Heart right ventricle (tissue), 16 donors: ENCODE results near the gene CCDC27. TPM values are rescaled to one million over a fixed set of nuclear protein-coding genes. Genes with fewer than 3 reads are reported as not detected.

Experiments used
- ATAC-seq, 8 donors: fragments of 200-7000 bp; cut with Tn5 transposase; one replicate each; pipeline ENCODE4 v1.9.1; 2020; ENCODE audit warnings: mild to moderate bottlenecking in 8 of 8, moderate library complexity in 8 of 8, moderate number of reproducible peaks in 1 of 8
- DNase-seq, 2 donors: peaks; one replicate each; pipeline ENCODE4 v3.0.0-alpha.2; 2020
- H3K27ac ChIP-seq, 10 donors: fragments of 200-600 bp; sonication (generic) in 2 of 10; one replicate each; pipeline versions ENCODE4 v1.5.0 to v1.8.0; 2020 to 2022; ENCODE audit warnings: mild to moderate bottlenecking in 3 of 10
- H3K27me3 ChIP-seq, 7 donors: fragments of 200-600 bp; one replicate each; pipeline ENCODE4 v1.8.0; 2021 to 2022; ENCODE audit warnings: mild to moderate bottlenecking in 2 of 7
- H3K36me3 ChIP-seq, 9 donors: fragments of 200-600 bp; sonication (generic) in 1 of 9; one replicate each; pipeline versions ENCODE4 v1.5.0 to v1.8.0; 2020 to 2022; ENCODE audit warnings: mild to moderate bottlenecking in 2 of 9
- H3K4me1 ChIP-seq, 9 donors: fragments of 200-600 bp; sonication (generic) in 1 of 9; one replicate each; pipeline versions ENCODE4 v1.5.0 to v1.8.0; 2020 to 2022; ENCODE audit warnings: mild to moderate bottlenecking in 4 of 9
- H3K4me3 ChIP-seq, 10 donors: fragments of 200-600 bp; sonication (generic) in 2 of 10; one replicate each; pipeline versions ENCODE4 v1.5.0 to v1.8.0; 2020 to 2022; ENCODE audit warnings: mild to moderate bottlenecking in 7 of 10, moderate library complexity in 2 of 10
- H3K9me3 ChIP-seq, 11 donors: fragments of 200-600 bp in 10 of 11; sonication (generic) in 2 of 11; one replicate each; pipeline versions ENCODE4 v1.5.0 to v1.8.0; 2013 to 2022; ENCODE audit warnings: mild to moderate bottlenecking in 2 of 11, control low read depth in 1 of 11, moderate library complexity in 1 of 11
- WGBS, 2 donors: extraction: QIAGEN DNeasy Blood & Tissue Kit; methylation state at CpG; one replicate each; pipeline ENCODE4 v1.1.7; 2013; ENCODE audit warnings: inconsistent platforms in 1 of 2; 5-methylcytosine and 5-hydroxymethylcytosine counted together
- intact Hi-C, 10 donors: fragments of 100-400 bp; cut with DNase I; formaldehyde crosslinking; loops; one replicate each; pipeline versions ENCODE4 v1.11.1 to v1.14.2; 2022
- polyA plus RNA-seq, 2 donors: library from polyadenylated mRNA; stranded (reverse); fragments of 200-250 nt; gene quantifications; one replicate each; pipeline ENCODE4 v1.2.3, GENCODE V29; 2013
- total RNA-seq, 10 donors: library from RNA; stranded (reverse); fragmentation: NEBNext Ultra II Directional in 3 of 10; extraction: Animal tissue kit (Norgen Biotek cat#: 25700) in 3 of 10; gene quantifications; one replicate each; pipeline versions ENCODE4 v1.2.1 to v1.2.4, GENCODE V29; 2021 to 2023
- TF ChIP-seq, protein P1 (sequence below), 9 donors: fragments of 200-600 bp; sonication (generic) in 2 of 9; IDR thresholded peaks; one replicate each; pipeline versions ENCODE4 v1.5.0 to v1.8.0; 2021 to 2022; ENCODE audit warnings: antibody characterized with exemption in 9 of 9, mild to moderate bottlenecking in 5 of 9, moderate library complexity in 1 of 9
- donor health status: Arrhythmogenic right ventricular cardiomyopathy.
- donor health status: ischemic (EF 13 %, LVEDD 7.1; RV severe dilation, severe dysfunction).
- donor health status: healthy with polysubstance abuse.
- donor health status: DM: no; HTN: yes; CAD: no.
- donor health status: DM: no; HTN: no; CAD: no.
- donor health status: ischemic (EF 25% LVEDD 6.9; RV normal size, moderate dysfunction).
- donor health status: ischemic (EF 25% LVEDD 5.7; RV mildly dilated, moderate dysfunction).
- donor health status: healthy.
- donor health status: DM: yes; HTN: yes; CAD: no.
- donor health status: Ischemic cardiomyopathy.
- donor health status: ischemic (EF 35%, LVEDD 5.7; RV mildly dilated, moderate dysfunction).
- donor health status: nonischemic (EF 11% LVEDD 7.7; RV severe dilation, severe dysfunction).
- donor health status: DM: yes; HTN: yes; CAD: no.
- donor health status: PGD.
- donor health status: ischemic (EF 29% LVEDD 5.4; RV normal size, mild dysfunction).
- donor health status: nonischemic (EF 23%, LVEDD 6.1; RV moderate dilation, normal function).

CCDC27 gene
- total and polyA plus RNA-seq, 12 donors, result 0.03 TPM; not detected in 11

GRCh38 chr1:3745071-3745470 is 7.2 kb upstream of the CCDC27 start:
- intact Hi-C loops, result no loop called here

GRCh38 chr1:3745590-3746381 is 6.5 kb upstream of the CCDC27 start:
- no peak for DNase-seq
- Histone ChIP-seq H3K4me1 (peaks cover 3 to 38% (median 23%) of the 10 kb centered on the region in 9 donors), H3K9me3 (no peaks in the 10 kb centered on the region), H3K4me3 (peak overlapping the region in 7 of 10 donors; percentile 72 to 89 (median 83)), H3K27ac (peak overlapping the region in 9 of 10 donors; percentile 42 to 92 (median 86)), H3K27me3 (no peaks in the 10 kb centered on the region), H3K36me3 (peaks cover 0 to 36% (median 12%) of the 10 kb centered on the region in 9 donors)
- ATAC-seq, result peak in 5 of 8 donors; percentile 13 to 54 (median 25)
- WGBS, 2 donors, result 63 to 72% methylated on average over 25 of the region's 25 CpGs
- intact Hi-C loops, result no loop called here
- TF ChIP-seq, protein P1, sequence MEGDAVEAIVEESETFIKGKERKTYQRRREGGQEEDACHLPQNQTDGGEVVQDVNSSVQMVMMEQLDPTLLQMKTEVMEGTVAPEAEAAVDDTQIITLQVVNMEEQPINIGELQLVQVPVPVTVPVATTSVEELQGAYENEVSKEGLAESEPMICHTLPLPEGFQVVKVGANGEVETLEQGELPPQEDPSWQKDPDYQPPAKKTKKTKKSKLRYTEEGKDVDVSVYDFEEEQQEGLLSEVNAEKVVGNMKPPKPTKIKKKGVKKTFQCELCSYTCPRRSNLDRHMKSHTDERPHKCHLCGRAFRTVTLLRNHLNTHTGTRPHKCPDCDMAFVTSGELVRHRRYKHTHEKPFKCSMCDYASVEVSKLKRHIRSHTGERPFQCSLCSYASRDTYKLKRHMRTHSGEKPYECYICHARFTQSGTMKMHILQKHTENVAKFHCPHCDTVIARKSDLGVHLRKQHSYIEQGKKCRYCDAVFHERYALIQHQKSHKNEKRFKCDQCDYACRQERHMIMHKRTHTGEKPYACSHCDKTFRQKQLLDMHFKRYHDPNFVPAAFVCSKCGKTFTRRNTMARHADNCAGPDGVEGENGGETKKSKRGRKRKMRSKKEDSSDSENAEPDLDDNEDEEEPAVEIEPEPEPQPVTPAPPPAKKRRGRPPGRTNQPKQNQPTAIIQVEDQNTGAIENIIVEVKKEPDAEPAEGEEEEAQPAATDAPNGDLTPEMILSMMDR (IDR thresholded peaks at IDR 0.05), result no peak

More at GRCh38 chr1:3745071-3745470, 7.2 kb upstream of the CCDC27 start:
- Histone ChIP-seq H3K36me3 (peaks cover 0 to 41% (median 12%) of the 10 kb centered on the region in 9 donors), H3K27ac (no peak overlapping the region), H3K27me3 (no peaks in the 10 kb centered on the region), H3K4me1 (peaks cover 3 to 38% (median 23%) of the 10 kb centered on the region in 9 donors), H3K4me3 (no peak overlapping the region), H3K9me3 (no peaks in the 10 kb centered on the region)
- WGBS, 2 donors, result 93 to 94% methylated on average over 12 of the region's 12 CpGs
- DNase-seq (no peak), ATAC-seq (no peak)
- TF ChIP-seq, protein P1 (IDR thresholded peaks at IDR 0.05), result no peak

- Histone ChIP-seq H3K27me3 (peaks cover 0 to 2% (median 0%) of the 10 kb centered on the region in 7 donors), H3K36me3 (peaks cover 0 to 30% (median 12%) of the 10 kb centered on the region in 9 donors), H3K27ac (peak overlapping the region in 9 of 10 donors; percentile 77 to 92 (median 87)), H3K9me3 (no peaks in the 10 kb centered on the region), H3K4me1 (peaks cover 3 to 38% (median 23%) of the 10 kb centered on the region in 9 donors), H3K4me3 (peak overlapping the region; percentile 66 to 93 (median 82))
- 15 to 20% methylated on average over 35 of the region's 35 CpGs for WGBS, 2 donors
- peak in 1 of 2 donors; percentile 25 for DNase-seq
- TF ChIP-seq, protein P1 (IDR thresholded peaks at IDR 0.05), result no peak
- ATAC-seq, result peak; percentile 5 to 63 (median 50)
- intact Hi-C loops, result no loop called here
Observed at GRCh38 chr1:3746389-3746829, 5.8 kb upstream of the CCDC27 start.

- Histone ChIP-seq H3K27ac (peak overlapping the region in 9 of 10 donors; percentile 77 to 92 (median 87)), H3K9me3 (no peaks in the 10 kb centered on the region), H3K36me3 (peaks cover 0 to 24% (median 12%) of the 10 kb centered on the region in 9 donors), H3K4me3 (peak overlapping the region; percentile 66 to 93 (median 82)), H3K27me3 (peaks cover 0 to 6% (median 0%) of the 10 kb centered on the region in 7 donors), H3K4me1 (peaks cover 3 to 38% (median 23%) of the 10 kb centered on the region in 9 donors)
- TF ChIP-seq, protein P1 (IDR thresholded peaks at IDR 0.05), result no peak
- intact Hi-C loops, result no loop called here
- DNase-seq, result peak; percentile 89 to 93
- 1% methylated on average over 65 to 73 of the region's 73 CpGs for WGBS, 2 donors
- peak; percentile 92 to 98 (median 96) for ATAC-seq
Observed at GRCh38 chr1:3746830-3747521, 5.3 kb upstream of the CCDC27 start.
